C1 segment of cervical spinal cord (tissue), 14 donors: Measurements from ENCODE around the gene HSPA1L.

Source experiments
- DNase-seq, 14 donors: peaks; one replicate each; lab custom pipeline; 2025; lab: John Stamatoyannopoulos, UW

Gene HSPA1L

DNA sequence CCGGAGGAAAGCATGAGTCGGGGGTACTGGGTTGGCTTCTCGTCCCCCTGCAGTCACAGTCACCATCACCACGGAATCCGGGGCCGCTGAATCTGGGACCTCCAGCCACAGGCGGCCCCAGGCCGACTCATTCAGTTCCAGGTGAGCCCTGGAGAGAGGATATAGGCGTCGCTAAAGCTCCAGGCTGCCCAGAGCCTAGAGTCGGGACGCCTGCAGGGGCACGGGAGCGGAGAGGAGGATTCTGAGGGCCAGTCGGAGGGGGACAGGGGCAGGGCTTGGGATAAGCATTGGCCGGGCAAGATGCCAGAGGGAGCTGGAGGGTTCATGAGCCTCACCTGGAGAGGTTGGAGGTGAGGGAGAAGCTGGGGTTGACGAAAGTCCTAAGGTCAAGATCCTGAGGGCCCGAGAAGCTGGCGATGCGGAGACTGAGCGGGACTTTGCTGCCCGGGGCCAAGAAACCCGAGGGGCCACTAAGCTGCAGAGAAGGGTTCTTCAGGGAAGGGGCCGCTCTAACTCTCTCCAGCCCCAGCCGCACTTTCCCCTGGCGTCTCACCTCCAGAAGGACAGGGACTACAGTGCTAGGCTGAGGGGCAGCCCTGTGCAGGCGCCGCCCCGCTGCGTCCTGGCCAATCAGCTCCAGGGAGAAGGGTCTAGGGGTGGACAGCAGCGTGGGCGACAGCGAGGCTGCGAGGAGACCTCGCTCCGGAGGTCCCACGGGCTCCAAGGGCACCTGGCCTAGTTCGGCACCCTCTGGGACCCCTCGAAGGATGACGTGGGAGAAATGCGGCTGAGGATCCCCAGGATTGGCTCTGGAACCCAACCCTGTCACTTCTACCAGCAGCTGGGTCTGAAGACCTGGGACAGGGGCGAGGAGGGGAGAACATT, 48.9 kb downstream of the HSPA1L start:
- peak in 1 of 14 donors; percentile 12 for DNase-seq

- DNase-seq: no peak
Observed at GRCh38 chr6:31765559-31765909, 49.5 kb downstream of the HSPA1L start.

DNA sequence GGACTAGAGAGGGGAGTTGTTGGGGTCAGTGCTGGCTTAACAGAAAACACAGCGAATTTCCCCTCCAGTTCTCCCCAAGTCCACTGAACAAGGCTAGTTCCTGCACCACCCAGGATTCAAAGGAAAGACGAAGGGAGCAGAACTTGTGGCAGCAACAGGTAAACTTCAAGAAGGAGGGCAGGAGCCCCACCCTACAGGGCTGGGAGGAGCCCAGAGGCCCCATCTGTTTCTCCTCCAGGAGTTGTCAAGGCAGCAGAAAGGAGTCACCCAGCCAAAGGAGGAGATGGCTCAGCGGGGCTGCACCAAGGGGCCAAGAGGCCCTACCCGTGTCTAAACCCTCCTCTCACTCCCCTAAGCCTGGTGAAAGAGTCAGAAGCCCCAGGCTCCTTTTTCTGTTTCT, 50.9 kb downstream of the HSPA1L start:
- DNase-seq: no peak

DNA sequence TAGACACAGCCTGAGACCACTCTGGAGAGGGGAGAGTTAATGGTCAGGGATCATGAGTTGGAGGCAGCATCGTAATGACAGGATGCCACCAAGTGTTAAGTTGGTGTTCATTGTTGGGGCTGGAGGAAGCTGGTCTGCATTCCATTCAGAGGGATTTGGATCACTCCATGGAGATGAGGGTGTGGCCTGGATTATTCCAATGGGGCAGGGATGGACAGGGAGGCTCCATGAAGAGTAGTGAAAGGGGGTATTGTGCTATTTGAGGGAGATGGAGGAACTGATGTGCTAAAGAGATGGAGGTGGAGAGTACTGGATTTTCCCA, 51.5 kb downstream of the HSPA1L start:
- no peak for DNase-seq

DNA sequence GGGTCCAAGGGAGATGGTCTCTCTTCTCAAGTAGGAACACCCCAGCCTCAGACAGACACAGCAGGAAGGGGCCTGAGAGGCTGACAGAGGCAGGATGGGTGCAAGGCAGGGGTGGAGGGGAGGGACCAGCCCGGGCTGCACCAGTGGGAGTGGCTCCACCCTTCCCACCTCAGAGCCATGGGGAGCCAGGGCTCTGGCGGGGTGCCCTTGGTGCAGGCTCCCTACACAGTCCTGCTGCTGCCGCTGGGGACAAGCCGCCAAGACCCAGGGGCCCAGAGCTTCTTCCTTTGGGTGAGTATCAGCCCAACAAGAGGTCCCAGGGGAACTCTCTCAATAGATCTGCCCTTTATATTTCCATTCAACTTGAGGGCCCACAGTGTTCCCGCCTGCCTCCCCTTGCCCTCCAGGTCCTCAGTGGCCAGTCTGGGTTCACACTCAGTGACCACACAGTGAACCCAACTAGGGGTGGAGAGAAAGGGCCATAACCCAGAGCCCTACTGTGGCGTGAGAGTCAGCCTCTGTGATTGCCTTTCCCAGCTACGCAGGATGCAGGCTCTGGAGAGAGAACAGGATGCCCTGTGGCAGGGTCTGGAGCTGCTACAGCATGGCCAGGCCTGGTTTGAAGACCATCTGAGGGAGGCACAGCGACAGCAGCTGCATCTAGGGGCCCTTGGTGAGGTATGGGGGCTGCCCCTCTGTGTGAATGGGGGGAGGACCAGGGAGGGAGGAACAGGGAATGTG, 52.0 kb downstream of the HSPA1L start:
- no peak for DNase-seq

- DNase-seq: no peak
Observed at GRCh38 chr6:31762356-31762755, 52.7 kb downstream of the HSPA1L start, which contains the start of gene SAPCD1. TSS of gene SAPCD1 (plus strand) at chr6:31762656. CDS start at chr6:31763055, 399 bp downstream.

DNA sequence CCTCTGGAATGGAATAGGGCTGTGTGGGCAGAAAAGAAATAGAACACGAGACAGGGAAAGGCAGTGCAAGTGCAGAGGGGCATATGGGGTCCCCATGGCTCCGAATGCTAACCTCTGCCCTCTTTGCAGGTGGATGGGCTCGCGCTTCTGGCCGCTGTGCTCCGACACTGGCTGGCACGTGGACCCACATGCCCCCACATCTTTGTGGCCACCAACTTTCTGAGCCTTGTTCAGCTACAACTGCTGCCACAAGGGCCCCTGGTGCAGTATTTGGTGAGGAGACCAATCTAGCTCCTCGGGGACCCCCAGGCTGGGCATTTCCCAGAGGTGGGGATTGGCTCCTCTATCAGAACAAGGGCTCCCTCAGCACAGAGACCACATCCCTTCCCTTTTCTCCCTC, 53.7 kb downstream of the HSPA1L start:
- DNase-seq: no peak

- no peak for DNase-seq
Observed at GRCh38 chr6:31760790-31761189, 54.3 kb downstream of the HSPA1L start.
